Urothelium cell line (cell line): Measurements from ENCODE around the gene TRIB2.
"Not testable (repeated sequence)": the region's sequence is repeated elsewhere in the genome, so short reads cannot be mapped to it uniquely, and the experiment has no call there.

Experiments used
- DNase-seq: peaks from one replicate; pipeline ENCODE4 v3.0.0; 2011; ENCODE audit warnings: low spot score, mixed read lengths
- FAIRE-seq: peaks from 2 replicates; lab custom pipeline; 2011; peaks lifted over from hg19 to GRCh38; lab: Jason Lieb, UNC

TRIB2 gene

GRCh38 chr2:12716282-12717190 lies at the start of gene TRIB2:
Gene TRIB2 (plus strand): TSS chr2:12716936. CDS start chr2:12718308, 1,372 bp downstream.
- FAIRE-seq (peak; percentile 65), DNase-seq (peak; percentile 94)

- DNase-seq (no peak), FAIRE-seq (no peak)
These were observed 47.7 kb upstream of the TRIB2 start for GRCh38 chr2:12669036-12669435.

- no peak for DNase-seq
- FAIRE-seq: no peak
These were observed 43.9 kb upstream of the TRIB2 start for GRCh38 chr2:12672711-12673315.

- FAIRE-seq (no peak), DNase-seq (no peak)
These were observed 42.0 kb upstream of the TRIB2 start for GRCh38 chr2:12674644-12675328.

- FAIRE-seq: no peak
- DNase-seq: no peak
These were observed 41.4 kb upstream of the TRIB2 start for GRCh38 chr2:12675352-12675795.

- DNase-seq (no peak), FAIRE-seq (no peak)
These were observed 40.9 kb upstream of the TRIB2 start for GRCh38 chr2:12675801-12676200.

GRCh38 chr2:12676771-12677170 lies 40.0 kb upstream of the TRIB2 start:
- DNase-seq: no peak
- no peak for FAIRE-seq

- FAIRE-seq (no peak), DNase-seq (no peak)
These were observed 38.5 kb upstream of the TRIB2 start for GRCh38 chr2:12678186-12678585.

GRCh38 chr2:12679550-12680072 lies 37.1 kb upstream of the TRIB2 start:
- FAIRE-seq (no peak), DNase-seq (no peak)

- DNase-seq, FAIRE-seq: not testable (repeated sequence)
These were observed 36.6 kb upstream of the TRIB2 start for GRCh38 chr2:12680115-12680514.

GRCh38 chr2:12682017-12682416 lies 34.7 kb upstream of the TRIB2 start:
- DNase-seq: no peak
- FAIRE-seq: no peak

- DNase-seq (no peak), FAIRE-seq (no peak)
These were observed 33.2 kb upstream of the TRIB2 start for GRCh38 chr2:12683457-12684100.

GRCh38 chr2:12684471-12684936 lies 32.2 kb upstream of the TRIB2 start:
- DNase-seq: no peak

GRCh38 chr2:12685145-12685544 lies 31.6 kb upstream of the TRIB2 start:
- no peak for FAIRE-seq
- no peak for DNase-seq

More at GRCh38 chr2:12684471-12684936, 32.2 kb upstream of the TRIB2 start:
- no peak for FAIRE-seq

GRCh38 chr2:12685956-12686355 lies 30.8 kb upstream of the TRIB2 start:
- FAIRE-seq: no peak
- DNase-seq: no peak

GRCh38 chr2:12686708-12687283 lies 29.9 kb upstream of the TRIB2 start:
- FAIRE-seq: no peak
- DNase-seq: no peak

- DNase-seq (no peak), FAIRE-seq (no peak)
These were observed 28.6 kb upstream of the TRIB2 start for GRCh38 chr2:12688091-12688490.

- FAIRE-seq: no peak
These were observed 27.8 kb upstream of the TRIB2 start for GRCh38 chr2:12688893-12689292.

GRCh38 chr2:12693509-12693908 lies 23.2 kb upstream of the TRIB2 start:
- FAIRE-seq: no peak
- no peak for DNase-seq

More at GRCh38 chr2:12688893-12689292, 27.8 kb upstream of the TRIB2 start:
- no peak for DNase-seq
